Activated CD4-positive, alpha-beta T cell treated with anti-CD3 and anti-CD28 coated beads for 1 hour (primary cell): Measurements from ENCODE around the gene VWF.
"Not testable (repeated sequence)": the region's sequence is repeated elsewhere in the genome, so short reads cannot be mapped to it uniquely, and the experiment has no call there.

Experiments used
- DNase-seq: peaks from one replicate; pipeline ENCODE4 v3.0.0-alpha.2; 2020

Gene VWF

DNA sequence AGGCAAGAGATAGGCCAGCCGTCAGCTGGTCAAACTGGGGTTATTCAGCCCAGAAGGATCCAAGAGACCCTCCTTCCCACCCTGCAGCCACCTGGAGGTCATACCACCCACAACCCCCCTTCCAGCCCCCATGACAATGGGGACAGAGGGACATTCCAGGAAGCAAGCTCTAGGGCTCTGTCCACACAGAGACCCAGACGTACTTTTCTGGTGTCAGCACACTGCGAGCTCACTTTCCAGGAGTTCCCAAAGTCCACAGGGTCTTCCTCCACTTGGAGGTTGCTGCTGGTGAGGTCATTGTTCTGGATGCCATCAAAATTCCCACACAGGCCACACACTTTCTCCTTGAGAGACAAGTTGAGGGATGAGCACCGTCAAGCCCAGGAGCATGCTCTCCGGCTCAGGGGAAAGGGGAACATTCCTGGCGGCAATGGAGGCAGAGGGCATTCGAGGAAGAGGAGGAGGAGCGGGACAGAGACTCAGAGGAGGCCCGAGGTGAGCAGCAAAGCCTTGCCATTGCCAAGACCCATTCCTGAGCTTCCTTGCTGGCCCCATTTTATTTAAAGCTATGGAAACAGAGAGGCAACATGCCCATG is 98.7 kb downstream of the VWF start:
- DNase-seq, result not testable (repeated sequence)

DNA sequence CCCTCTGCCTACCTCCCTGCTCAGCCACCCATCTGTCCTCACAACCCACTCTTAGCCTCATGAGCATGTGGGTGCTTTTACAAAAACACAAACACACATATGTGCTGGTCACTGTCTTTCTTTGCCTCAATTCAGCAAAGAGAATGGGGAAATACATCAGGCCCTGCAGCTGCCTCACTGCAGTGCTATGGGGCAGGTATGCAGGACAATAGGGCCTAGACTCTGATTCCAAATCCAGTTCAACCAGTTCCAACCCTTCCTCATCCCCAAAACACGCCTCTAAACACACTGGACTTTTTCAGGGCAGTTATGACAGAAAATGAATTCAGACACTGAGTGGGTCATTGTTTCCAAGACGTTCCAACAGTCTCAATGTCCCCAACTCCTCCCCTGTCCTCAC is 100.4 kb downstream of the VWF start:
- not testable (repeated sequence) for DNase-seq

DNA sequence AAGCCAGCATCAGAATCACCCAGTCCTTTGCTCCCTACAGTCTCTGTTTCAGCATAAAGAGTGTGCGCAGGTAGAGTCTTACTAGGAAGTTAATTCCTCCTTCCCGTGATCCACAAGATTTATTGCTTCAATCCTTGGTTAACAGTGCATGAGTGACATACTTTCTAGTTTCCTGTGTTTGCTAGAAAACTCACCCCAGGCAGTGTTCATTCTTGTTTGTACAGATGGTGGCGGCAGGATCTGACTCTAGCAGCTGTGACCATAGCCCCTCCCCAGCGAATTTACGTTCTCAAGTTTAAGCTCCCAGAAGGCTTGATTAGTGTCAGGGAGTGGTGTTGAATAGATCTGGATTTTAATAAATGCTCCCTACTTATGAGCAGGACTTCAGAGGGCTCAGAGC is 103.5 kb downstream of the VWF start:
- DNase-seq, result no peak

DNA sequence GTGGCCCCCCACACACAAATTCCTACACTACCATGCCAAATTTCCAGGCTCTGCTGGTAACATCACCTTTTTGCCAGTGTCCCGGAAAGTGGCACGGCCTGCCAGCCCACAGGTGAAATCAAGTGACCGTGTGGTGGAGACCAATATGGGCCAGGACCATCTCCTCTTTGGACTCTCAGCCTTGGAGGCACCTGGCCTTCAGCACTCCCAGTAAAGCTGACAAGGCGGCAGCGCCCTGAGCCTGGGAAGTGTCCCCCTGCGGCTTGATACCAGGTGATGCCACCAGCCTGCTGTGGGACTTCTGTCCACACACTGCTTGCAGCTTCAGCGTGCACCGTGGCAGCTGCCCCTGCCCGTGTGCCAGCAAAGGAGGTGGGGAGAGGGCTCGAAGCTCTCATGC is 104.0 kb downstream of the VWF start:
- DNase-seq, result not testable (repeated sequence)

DNA sequence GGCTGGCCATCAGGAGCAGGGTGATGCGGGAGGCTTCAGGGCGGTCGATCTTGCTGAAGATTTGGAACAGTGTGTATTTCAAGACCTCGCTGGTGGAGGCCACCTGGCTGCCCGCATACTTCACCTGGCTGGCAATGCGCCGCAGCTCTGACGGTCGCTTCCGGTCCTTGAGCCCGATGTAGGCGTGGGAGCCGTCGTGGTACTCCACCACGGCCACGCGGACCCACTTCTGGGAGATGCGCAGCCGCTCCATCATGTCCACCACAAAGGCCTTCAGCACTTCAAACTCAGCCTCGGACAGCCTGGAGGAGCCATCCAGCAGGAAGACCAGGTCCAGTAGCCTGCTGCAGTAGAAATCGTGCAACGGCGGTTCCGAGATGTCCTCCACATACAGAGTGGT is 105.2 kb downstream of the VWF start:
- DNase-seq, result not testable (repeated sequence)

DNA sequence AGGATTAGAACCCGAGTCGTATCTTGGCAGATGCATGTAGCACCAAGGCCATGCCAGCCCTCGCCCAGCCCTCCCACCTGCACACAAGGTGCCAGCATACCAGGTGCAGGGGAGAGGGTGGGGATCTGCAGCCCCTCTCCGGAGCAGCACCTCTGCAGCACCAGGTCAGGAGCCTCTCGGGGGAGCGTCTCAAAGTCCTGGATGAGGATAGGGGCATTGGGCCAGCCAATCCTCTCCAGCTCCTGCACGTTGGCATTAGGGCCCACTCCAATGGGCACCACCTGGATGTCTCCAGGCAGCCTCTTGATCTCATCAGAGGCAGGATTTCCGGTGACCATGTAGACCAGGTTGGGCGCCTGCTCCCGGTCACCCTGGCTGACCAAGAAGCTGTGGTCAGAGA is 106.2 kb downstream of the VWF start:
- DNase-seq, result no peak

DNA sequence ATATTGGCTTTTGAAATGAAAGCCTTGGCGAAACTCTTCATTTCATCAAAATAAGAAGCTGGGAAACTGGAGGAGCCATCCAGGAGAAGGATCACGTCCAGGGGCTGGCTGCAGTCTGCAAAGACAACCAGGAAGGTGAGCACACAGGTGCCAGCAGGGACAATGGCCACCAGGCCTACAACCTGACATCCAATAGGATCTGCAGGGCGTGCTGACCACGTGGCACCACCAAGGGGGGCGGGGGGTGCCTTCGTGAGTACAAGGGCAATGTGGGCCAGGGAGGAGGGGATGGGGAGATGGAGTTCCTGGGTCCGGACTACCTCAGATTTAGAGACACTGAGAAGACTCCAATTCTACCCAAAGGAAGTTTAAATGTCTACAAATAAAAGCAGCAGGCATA is 107.7 kb downstream of the VWF start:
- no peak for DNase-seq

DNA sequence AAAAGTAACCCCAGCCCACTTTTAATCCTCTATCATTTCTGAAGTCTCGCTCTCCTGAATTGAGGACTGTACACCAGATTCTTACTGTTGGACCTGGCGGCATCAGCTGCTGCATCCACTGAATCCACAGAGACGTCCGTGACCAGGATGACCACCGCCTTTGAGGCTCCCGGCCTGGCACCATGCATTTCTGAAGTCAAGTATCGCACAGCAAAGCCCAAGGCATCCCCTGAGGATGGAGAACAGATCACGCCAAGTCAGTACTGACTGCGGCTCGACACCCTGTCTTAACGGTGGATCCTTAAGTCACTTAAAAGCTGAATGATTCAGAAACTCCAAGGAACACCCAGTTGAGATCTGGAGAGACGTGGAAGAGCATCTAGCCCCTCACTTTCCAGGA is 108.5 kb downstream of the VWF start:
- DNase-seq, result not testable (repeated sequence)

DNA sequence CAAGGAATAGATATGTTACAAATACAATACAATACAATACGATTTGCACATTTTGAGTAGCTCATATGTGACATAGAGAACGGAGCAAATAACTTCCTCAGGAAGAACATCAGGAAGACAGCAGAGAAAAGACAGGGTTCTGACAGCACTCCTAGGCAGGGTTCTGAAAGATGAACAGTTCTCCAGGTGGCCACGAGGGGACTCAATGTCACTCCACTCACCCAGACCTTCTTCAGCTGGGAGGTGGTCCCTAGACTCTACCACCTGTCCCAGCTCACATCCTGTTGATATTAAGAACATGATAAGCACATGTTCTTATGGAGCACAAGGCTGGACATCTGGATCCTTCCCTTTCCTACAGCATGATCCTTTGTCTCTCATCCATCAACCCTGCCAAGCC is 109.2 kb downstream of the VWF start:
- DNase-seq, result not testable (repeated sequence)

DNA sequence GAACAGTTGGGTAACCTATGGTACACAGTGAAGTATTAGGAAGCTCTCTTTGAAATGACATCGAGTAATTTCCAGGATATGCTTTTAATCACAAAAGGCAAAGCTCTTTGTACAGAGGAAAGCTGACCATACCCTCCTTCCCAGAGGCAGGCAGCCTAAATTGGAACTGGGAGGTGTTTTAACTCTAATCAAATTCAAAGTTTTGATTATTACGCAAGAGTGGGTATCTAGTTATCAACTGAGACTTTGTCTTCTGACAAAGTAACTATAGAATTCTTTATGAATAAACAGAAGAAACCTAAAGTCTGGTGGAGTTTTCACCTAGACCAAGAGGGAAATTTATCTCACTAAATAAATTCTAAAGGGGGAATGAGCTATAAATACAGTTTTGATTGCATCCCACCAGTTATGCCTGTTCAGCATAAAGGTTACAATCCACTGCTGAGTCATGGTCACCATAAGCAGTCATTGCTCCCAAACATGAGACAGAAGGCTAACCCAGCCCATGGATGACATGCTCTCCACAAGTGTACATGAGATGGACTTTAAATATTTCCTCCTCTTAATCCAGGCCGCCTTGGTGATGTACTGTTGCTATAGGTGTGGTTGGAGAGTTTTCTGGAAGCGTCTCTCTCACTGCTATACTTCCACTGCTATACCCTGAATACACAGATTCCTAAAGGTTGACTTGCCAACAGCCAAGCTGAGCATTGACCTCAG is 113.7 kb downstream of the VWF start:
- DNase-seq, result not testable (repeated sequence)

DNA sequence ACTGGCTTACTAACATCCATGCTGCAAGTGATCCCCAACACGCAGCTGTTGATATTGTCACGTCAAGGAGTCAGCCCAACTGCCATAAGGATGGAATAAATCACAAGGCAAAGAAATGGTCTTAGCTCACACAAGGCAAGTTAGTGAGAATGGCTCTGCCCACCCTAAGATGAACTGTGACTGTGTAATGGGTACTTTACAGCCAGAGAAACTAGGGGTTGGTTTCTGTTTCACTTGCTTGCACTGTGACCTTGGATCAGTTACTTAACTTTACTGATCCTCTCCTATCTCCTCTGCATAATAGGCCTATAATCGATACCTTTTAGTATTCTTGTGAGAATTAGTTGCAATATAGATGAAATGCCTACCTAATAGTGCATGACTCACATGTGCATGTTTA is 127.2 kb downstream of the VWF start:
- no peak for DNase-seq

DNA sequence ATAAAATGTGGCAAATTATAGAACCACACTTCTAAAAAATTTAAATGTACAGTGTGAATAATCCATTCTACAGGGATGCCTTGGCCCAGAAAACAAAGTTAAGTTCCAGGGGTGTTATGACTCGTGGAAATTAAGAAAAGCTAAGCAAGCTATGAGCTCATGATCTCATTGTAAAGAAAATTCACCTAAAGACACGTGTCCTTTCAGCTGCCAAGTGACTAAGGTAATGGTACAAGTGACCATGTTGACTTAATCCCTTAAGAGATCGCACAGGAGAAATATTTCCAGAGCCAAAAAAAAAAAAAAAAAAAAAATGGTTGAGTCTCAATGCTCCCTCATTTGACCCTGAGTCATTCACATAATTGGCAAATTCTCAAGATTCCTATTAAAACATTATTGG is 128.0 kb downstream of the VWF start:
- DNase-seq, result no peak

DNA sequence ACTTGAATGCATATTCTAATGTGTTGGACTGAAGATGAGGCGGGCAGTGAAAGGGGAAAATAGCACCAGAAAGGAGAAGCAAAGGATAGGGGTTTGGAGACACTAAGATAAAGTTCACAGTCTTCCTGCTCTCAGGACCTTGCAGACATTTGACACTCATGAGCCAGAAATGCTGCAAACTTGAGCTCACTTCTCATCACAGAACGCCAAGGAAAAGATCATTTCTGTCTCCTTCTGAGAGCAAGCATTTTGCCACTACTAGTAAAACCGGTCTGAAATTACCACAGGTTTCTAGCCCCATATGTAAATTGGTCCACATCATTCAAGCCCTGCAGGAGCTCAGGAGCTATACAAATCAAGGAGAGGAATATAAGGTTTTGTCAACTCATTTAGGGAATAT is 134.8 kb downstream of the VWF start:
- DNase-seq, result no peak

DNA sequence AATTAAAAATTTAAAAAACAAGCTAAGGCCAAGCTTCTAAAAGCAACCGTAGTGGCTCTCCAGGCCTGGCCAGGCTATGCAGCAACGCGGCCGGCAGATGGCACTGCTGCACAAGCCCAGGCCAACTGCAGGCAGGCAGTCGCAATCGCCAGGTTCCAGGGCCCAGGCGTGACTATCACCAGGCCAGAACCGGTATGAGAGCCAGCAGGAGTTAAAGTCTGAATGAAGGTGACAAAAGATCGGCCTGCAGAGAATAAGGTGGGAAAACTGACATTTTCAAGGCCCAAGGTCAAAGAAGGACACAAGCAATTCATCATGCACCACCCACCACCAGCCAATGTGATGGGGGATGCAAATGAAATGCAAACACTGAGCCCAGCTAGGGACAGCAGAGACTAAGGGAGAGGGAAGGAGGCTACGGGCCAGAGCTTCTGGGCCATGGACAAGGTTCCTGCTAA is 135.8 kb downstream of the VWF start:
- peak; percentile 54 for DNase-seq

DNA sequence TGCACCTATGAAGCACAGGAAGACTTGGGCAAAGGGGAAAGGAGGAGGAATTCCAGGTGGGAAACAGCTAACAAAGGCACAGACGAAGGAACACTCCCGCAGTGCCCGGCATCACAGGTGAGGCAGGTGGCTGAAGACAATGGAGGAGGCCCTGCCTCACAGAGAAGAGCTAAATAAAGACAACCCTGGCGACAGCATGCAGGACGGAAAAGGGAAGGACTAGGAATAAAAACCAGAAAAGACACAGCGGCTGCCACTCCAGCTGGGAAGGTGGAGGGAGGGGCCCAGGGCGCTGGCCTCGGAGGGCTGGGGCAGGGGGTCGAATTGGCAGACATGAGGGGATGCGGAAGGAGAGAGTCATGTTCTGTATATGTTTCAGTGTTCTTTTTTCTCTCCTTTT is 136.4 kb downstream of the VWF start:
- no peak for DNase-seq

DNA sequence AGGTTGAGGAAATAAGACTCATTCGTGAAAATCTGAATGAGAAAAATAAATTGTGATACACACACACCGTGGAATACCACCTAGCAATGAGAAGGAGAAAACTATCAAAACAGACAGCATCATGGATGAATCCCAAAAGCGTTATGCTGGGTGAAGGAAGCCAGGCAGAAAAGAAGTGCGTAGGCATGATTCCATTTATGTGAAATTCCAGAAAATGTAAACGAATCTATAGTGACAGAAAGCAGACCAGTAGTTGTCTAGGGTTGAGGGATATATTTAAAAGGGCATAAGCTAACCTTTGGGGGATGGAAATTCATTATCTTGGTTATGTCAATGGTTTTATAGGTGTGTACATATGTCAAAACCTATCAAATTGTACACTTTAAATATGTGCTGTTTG is 136.9 kb downstream of the VWF start:
- no peak for DNase-seq

DNA sequence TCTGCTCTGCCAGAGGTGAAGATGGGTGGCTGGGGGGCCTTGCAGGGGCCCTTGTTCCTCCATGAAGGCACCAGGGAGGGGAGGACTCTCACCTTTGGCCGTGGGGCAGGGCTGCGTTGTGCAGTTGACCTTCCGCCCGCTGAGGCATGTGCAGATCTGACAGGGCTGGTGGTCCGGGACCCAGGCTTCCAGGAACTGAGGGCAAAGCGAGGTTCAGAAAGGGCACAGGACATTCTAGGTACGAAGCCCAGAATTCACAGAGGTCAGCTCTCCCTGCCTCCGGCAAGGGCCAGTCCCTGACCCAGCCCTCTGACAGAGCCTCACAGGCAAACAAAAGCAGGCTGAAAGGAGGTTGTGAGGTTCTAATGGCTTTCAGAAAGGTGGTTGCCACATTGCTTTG is 139.0 kb downstream of the VWF start:
- DNase-seq, result no peak

DNA sequence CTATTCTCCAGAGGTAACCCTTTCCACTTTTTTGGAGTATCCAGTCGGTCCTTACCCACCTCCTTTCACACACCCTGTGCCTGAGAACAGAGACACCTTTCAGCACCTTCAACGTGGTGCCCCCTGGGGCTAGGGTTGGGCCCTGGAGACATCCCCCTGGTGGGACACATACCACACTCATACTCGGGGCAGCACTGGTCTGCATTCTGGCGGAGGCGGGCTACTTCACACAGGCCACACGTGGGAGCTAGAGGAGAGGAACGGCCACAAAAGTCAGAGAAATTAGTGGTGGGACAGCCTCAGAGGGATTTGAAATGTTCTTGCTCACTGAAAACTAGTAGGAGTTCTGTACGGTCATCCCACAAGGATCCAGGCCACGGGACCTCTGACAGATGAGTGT is 139.6 kb downstream of the VWF start:
- DNase-seq, result no peak

DNA sequence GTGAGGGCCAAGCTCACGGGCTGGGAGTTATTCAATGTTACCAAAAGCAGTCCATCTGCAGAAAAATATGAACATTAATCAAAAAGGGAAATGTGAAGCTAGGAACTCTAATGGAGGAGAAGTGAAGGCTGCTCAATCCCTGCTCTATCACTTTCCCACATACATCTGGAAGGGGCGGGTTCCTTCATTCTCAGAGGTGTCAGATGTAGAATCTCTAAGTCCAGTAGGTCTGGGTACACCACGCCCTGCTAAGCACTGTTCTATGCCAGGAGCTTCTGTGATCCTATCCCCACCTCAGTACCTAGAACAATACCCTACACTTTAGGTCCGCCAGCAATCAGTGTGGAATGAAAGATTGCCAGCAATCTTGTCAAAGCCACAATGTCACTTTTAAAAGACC is 142.4 kb downstream of the VWF start:
- no peak for DNase-seq

DNA sequence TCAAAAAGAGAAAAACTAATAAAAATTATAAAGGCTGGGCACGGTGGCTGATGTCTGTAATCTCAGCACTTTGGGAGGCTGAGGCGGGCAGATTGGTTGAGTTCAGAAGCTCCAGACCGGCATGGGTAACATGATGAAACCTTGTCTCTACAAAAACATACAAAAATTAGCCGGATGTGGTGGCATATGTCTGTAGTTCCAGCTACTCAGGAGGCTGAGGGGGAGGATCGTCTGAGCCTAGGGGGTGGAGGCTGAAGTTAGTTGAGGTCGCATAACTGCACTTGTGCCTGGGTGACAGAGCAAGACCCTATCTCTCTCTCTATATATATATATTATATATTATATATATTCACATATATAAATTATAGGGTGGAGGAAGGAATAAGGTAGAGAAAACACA is 146.9 kb downstream of the VWF start:
- DNase-seq, result no peak

DNA sequence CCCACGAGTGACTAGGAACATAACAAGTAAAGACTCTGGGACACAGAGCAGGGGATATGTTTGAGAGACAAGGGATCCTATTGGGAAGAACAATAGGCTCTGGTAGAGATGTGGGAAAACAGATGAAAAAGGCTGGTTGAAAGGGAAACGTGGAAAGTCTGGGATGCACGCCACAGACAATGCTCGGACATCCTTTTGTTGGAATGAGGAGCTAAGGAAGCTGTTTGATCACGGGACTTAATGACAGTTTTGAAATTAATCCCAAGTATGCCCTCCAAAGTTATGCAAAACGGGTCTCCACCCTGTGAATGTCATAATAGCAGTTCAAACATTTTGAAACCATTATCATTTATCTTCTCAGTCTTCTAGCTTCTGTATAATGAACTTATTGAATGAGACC is 147.8 kb downstream of the VWF start:
- DNase-seq, result no peak

DNA sequence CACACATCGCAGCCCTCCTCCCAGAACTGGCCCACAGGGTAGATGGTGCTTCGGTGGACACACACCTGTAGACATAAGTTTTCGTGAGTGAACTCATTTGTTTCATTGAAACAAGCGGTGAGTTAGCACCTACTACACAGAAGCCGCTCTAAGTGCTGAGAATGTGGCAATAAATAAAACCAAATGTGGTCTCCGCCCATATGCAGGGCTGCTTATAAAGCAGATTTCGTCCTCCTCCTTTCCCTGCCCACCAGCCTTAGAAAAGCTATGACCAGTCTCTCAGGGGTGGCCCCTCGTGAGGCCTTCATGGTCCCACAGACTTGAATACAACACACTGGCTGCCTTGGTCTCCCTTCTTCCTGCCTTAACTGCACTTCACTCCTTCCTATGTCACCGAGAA is 148.3 kb downstream of the VWF start:
- no peak for DNase-seq

DNA sequence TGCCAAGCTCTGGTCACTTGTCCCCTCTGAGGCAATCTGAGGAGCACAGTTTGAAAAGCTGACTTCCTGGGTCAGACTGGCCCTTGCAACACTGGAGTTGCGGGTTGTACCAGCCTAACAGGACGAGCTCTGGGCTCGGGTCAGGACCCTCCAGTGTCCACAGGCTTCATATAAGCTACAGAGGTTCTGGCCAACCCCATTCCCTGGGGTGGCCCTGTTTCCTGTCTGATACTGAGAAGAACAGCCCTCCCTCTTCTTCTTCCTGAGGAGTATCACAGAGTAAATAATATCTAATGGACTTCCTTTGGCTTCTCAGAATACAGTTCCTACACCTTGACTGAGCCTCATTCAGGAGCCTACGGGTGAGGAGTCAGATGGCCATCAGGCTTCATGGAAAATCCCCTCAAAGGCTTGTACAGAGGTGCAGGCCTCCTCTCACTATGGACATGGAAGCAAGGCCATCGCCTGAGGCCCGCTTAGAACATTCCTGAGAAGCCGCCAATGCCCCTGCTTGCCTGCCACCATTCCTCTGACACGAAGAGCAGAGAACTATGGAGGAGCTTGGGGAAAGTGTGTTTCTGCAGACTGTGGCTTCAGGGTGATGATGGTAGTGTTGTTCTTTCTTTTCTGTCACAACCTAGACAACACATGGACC is 150.9 kb downstream of the VWF start:
- DNase-seq, result no peak

DNA sequence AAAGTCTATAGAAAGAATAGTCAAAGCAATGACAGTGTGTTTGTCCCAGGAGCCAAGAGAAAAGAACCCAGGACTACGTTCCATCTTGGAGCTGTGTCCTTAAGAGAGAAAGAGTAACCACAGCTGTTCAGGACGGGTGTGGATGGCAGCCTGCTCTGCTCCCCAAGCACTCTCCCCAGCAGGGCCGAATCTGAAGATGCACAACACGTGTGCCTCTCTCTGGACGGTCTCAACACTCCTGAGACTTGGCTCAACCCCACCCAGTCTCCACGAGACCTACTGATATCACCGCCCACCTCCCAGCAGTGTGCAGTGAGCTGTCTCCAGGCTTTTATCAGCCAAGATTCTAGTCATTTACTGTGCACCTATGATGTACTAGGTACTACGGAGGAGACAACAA is 152.1 kb downstream of the VWF start:
- DNase-seq, result no peak
